Astrocyte of the cerebellum (primary cell): Measurements from ENCODE around the gene KANSL1.

Experiments
- DNase-seq: peaks from one replicate; pipeline ENCODE4 v3.0.0-alpha.2; 2011; ENCODE audit warnings: low read depth
- H3K4me3 ChIP-seq: 2 replicates; pipeline ENCODE4 v1.5.1; 2011; ENCODE audit warnings: mild to moderate bottlenecking, low read depth, low read length, moderate library complexity
- in situ Hi-C: cut with HindIII; loops from 2 replicates; pipeline ENCODE4 v1.10.0; 2017; ENCODE audit warnings: low sequenced_read_pairs
- TF ChIP-seq, protein P1 (sequence below): IDR thresholded peaks from 2 replicates; pipeline ENCODE4 v1.5.1; 2012; ENCODE audit warnings: low read length, low read depth, moderate library complexity, mild to moderate bottlenecking; ENCODE audit errors: missing control alignments

Gene KANSL1

DNA sequence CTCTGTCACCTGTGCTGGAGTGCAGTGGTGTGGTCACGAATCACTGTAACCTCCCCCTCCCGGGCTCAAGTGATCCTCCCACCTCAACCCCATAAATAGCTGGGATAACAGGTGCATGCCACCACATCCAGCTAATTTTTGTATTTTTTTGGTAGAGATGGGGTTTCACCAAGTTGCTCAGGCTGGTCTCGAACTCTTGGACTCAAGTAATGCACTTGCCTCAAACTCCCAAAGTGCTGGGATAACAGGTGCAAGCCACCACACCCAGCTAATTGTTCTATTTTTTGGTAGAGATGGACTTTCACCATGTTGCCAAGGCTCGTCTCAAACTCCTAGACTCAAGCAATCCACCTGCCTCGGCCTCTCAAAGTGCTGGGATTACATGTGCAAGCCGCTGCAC lies 107.7 kb downstream of the KANSL1 start:
- no peak overlapping the region for H3K4me3 ChIP-seq
- TF ChIP-seq, protein P1, sequence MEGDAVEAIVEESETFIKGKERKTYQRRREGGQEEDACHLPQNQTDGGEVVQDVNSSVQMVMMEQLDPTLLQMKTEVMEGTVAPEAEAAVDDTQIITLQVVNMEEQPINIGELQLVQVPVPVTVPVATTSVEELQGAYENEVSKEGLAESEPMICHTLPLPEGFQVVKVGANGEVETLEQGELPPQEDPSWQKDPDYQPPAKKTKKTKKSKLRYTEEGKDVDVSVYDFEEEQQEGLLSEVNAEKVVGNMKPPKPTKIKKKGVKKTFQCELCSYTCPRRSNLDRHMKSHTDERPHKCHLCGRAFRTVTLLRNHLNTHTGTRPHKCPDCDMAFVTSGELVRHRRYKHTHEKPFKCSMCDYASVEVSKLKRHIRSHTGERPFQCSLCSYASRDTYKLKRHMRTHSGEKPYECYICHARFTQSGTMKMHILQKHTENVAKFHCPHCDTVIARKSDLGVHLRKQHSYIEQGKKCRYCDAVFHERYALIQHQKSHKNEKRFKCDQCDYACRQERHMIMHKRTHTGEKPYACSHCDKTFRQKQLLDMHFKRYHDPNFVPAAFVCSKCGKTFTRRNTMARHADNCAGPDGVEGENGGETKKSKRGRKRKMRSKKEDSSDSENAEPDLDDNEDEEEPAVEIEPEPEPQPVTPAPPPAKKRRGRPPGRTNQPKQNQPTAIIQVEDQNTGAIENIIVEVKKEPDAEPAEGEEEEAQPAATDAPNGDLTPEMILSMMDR: no peak
- in situ Hi-C loops: no loop called here
- DNase-seq: no peak

DNA sequence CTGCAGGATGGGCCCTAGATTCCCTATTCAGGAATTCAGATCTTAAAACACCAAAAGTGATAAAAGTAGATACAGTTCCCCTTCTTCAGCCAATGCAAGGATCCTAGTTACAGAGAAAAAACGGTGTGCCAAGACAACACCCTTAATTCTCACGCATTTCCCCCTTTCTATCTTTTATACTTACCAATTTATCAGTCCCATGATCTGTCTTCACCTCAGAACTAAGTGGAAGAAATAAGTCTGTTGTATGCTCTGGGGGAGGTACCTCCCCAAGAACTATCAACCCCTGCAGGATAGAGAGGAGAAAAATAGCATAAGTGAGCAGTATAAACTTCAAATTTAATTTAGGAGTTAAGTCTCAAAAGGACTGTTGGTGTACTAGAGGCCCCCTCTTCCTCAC lies 111.0 kb downstream of the KANSL1 start:
- H3K4me3 ChIP-seq: no peak overlapping the region
- in situ Hi-C loops: no loop called here
- TF ChIP-seq, protein P1: no peak
- no peak for DNase-seq

DNA sequence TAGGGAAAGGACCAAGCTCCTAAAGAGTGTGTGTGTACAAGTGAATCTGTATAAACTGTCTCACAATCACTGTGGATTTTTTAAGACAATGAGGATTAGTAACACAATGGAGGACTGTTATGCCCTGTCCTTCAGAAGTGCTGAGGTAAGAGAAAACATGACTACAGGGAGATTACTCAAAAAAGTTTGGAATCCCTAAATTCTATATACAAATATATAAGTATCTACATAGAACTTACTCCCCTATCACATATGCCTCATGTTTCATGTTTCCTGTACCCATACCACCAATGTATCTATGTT lies 112.3 kb downstream of the KANSL1 start:
- no peak for DNase-seq
- in situ Hi-C loops: no loop called here
- no peak overlapping the region for H3K4me3 ChIP-seq
- TF ChIP-seq, protein P1: no peak

DNA sequence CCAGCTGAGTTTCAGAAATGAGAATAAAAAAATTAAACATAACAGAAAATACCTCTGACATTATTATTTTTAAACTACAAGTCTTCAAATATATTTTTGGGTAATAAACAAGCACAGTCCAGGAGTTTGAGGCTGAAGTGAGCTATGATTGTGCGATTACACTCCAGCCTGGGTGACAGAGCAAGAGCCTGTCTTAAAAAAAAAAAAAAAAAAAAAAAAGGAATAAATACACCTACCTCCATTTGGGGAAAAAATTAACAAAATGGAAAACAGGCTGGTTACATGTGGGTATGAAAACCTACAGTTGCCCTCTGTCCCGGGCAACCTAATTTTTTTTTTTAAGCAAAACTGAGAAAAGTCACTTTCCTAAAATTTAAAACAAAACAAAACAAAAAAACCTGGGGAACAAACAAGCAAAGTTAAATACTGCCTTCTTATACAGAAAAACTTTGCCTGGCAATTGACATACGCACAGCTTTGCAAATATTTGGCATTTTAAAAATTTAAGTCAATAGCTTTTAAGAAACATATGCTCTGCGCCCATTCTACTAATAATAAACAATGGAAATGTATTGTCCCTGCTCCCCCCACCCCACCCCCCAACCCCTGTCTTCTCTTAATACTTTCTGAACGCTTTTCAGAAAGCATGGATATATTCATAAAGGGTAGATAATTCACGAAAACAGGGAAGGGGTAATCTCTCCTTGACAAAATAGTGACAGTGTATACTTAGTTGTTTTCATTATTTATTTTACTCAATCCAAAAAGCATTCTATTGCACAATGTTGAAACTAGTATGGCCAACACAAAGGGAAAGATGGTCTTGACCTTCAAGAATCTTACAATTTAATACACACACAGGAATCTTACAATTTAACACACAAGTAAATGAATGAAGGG lies 112.9 kb downstream of the KANSL1 start:
- DNase-seq: no peak
- in situ Hi-C loops: no loop called here
- TF ChIP-seq, protein P1: no peak
- no peak overlapping the region for H3K4me3 ChIP-seq

DNA sequence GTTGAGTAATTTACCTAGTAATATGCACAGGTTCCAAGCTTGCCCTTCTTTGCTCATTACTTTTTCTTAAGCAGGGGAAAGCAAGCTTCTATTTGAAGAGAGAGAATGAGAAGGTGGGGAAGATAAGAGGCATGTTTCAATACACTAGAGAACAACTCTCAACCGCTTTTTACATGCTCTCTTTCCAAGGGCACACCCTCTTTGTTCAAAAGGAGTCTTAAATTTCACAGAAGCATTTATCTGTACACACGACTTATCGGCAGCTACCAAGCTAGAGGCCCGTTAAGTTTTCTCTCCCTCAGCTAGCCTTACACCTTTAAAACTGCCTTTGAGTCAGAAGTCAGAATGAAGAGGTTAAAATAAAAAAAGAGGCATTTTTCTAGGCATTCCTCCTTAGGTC lies 114.6 kb downstream of the KANSL1 start:
- TF ChIP-seq, protein P1: no peak
- H3K4me3 ChIP-seq: no peak overlapping the region
- in situ Hi-C loops: no loop called here
- DNase-seq: no peak

DNA sequence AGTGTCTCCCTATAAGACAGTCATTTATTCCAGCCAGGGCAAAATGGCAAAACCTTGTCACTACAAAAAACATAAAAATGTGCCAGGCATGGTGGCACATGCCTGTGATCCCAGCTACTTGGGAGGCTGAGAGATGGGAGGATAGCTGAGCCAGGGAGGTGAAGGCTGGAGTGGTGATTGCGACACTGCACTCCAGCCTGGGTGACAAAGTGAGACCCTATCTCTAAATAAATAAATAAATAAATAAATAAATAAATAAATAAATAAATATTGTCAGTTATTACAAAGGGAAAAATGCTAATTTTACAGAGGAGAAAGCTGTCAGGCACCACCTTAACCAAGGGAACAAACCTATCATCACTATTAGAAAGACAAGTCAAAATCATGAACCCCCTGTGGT lies 118.7 kb downstream of the KANSL1 start:
- DNase-seq: no peak
- TF ChIP-seq, protein P1: no peak
- H3K4me3 ChIP-seq: no peak overlapping the region
- in situ Hi-C loops: no loop called here
